OCI-LY7 (cell line): Measurements from ENCODE around the gene ANKS1A. TPM values are rescaled to one million over a fixed set of nuclear protein-coding genes. Genes with fewer than 3 reads are reported as not detected.

ENCODE experiments used
- BruUV-seq: library from RNA; stranded (reverse); fragments of 400-500 nt; replicated peaks from 2 replicates; lab custom pipeline; 2021; lab: Mats Ljungman, UMichigan
- CTCF ChIA-PET: fragments of 300-600 bp; sonication (Branson Sonifier 250); formaldehyde crosslinking; loops from one replicate; lab custom pipeline; 2022; ENCODE audit warnings: antibody characterized with exemption; ENCODE audit not compliant: unreplicated experiment; lab: Charles Lee
- POLR2A ChIA-PET: fragments of 300-600 bp; sonication (Branson Sonifier 250); formaldehyde crosslinking; loops from one replicate; lab custom pipeline; 2022; ENCODE audit warnings: antibody characterized with exemption; lab: Charles Lee
- DNase-seq: peaks from one replicate; pipeline ENCODE4 v3.0.0-alpha.2; 2015; ENCODE audit warnings: low spot score
- H2AFZ ChIP-seq: fragments of 200-600 bp; sonication (generic), shearing (Covaris generic); 2 replicates; pipeline ENCODE4 v1.6.1; 2014; ENCODE audit warnings: mild to moderate bottlenecking, antibody characterized with exemption, low read length, moderate library complexity
- H3K27ac ChIP-seq: fragments of 200-600 bp; sonication (generic); 2 replicates; pipeline ENCODE4 v1.5.1; 2014; ENCODE audit warnings: mixed run types, low read depth, mild to moderate bottlenecking, moderate library complexity, low read length, inconsistent platforms; ENCODE audit not compliant: poor library complexity, severe bottlenecking
- H3K36me3 ChIP-seq: fragments of 200-600 bp; sonication (generic); 2 replicates; pipeline ENCODE4 v1.6.1; 2014; ENCODE audit warnings: mild to moderate bottlenecking, antibody characterized with exemption, low read length, moderate library complexity, mixed read lengths; ENCODE audit not compliant: insufficient read depth
- H3K4me1 ChIP-seq: fragments of 200-600 bp; sonication (generic); 2 replicates; pipeline ENCODE4 v1.5.1; 2014; ENCODE audit warnings: mild to moderate bottlenecking, low read length; ENCODE audit not compliant: insufficient read depth, poor library complexity, severe bottlenecking
- H3K4me2 ChIP-seq: fragments of 200-600 bp; sonication (generic); 2 replicates; pipeline ENCODE4 v1.6.1; 2014; ENCODE audit warnings: mild to moderate bottlenecking, low read length
- H3K4me3 ChIP-seq: fragments of 200-600 bp; sonication (generic); 2 replicates; pipeline ENCODE4 v1.5.1; 2014; ENCODE audit warnings: mild to moderate bottlenecking, low read depth, low read length; ENCODE audit not compliant: poor library complexity, severe bottlenecking
- H3K79me2 ChIP-seq: fragments of 200-600 bp; sonication (generic); 2 replicates; pipeline ENCODE4 v1.6.1; 2016; ENCODE audit warnings: low read depth, mild to moderate bottlenecking, low read length, moderate library complexity, mixed read lengths; ENCODE audit not compliant: insufficient read depth
- H3K9me2 ChIP-seq: fragments of 200-600 bp; sonication (generic); 2 replicates; pipeline ENCODE4 v1.6.1; 2016; ENCODE audit warnings: mild to moderate bottlenecking, low read length, mixed read lengths; ENCODE audit not compliant: insufficient read depth
- H3K9me3 ChIP-seq: fragments of 200-600 bp; sonication (generic); 2 replicates; pipeline ENCODE4 v1.6.1; 2014; ENCODE audit warnings: mild to moderate bottlenecking, mixed run types, low read length, mixed read lengths
- H4K20me1 ChIP-seq: fragments of 200-600 bp; sonication (generic); 2 replicates; pipeline ENCODE4 v1.6.1; 2014; ENCODE audit warnings: mild to moderate bottlenecking, antibody characterized with exemption, low read length, moderate library complexity, mixed read lengths; ENCODE audit not compliant: insufficient read depth
- CTCF ChIP-seq: fragments of 200-600 bp; sonication (generic); conservative IDR thresholded peaks from 2 replicates; pipeline ENCODE4 v1.5.1; 2014; ENCODE audit warnings: mild to moderate bottlenecking, antibody characterized with exemption, low read length, moderate library complexity, mixed read lengths
- EZH2phosphoT487 ChIP-seq: fragments of 200-600 bp; sonication (generic); IDR thresholded peaks from 2 replicates; pipeline ENCODE4 v1.6.1; 2018; ENCODE audit warnings: low read depth, borderline replicate concordance, mild to moderate bottlenecking, mixed run types, antibody characterized with exemption, low read length, moderate library complexity, mixed read lengths
- intact Hi-C: fragments of 100-400 bp; cut with micrococcal nuclease; formaldehyde crosslinking; loops from one replicate; pipeline ENCODE4 v1.10.0; 2022; ENCODE audit not compliant: unreplicated experiment
- total RNA-seq, 2 experiments: library from RNA; depleted of rRNA in 1 of 2; stranded (reverse); fragments of >200 nt in 1 of 2; shearing (Covaris generic) in 1 of 2; gene quantifications; 2 replicates each; pipeline ENCODE4 v1.2.3, GENCODE V29; 2014 to 2022

Gene ANKS1A
- total RNA-seq, 2 experiments from 2014 or later = 7.8 to 13.8 TPM

- ChIA-PET CTCF (no interaction called here), POLR2A (no interaction called here)
Observed at GRCh38 chr6:34926655-34927054, 37.6 kb downstream of the ANKS1A start.

GRCh38 chr6:34928220-34928619 is 39.2 kb downstream of the ANKS1A start:
- ChIA-PET CTCF (no interaction called here), POLR2A (interaction anchor here (0.6 kb wide), 1 partner anchor 135 kb away, joined by 3 read pairs; no protein-coding TSS in a partner anchor)
- no peaks in the 10 kb centered on the region for H3K4me1 ChIP-seq
- intact Hi-C loops = no loop called here
- no peaks in the 10 kb centered on the region; the same call in 1 of the 2 replicates for H4K20me1 ChIP-seq
- no peaks in the 10 kb centered on the region for H3K79me2 ChIP-seq
- TF ChIP-seq CTCF (no peak), EZH2phosphoT487 (no peak)
- no peak for DNase-seq
- no peaks in the 10 kb centered on the region for H3K9me3 ChIP-seq
- H3K9me2 ChIP-seq = no peaks in the 10 kb centered on the region
- H3K36me3 ChIP-seq = no peaks in the 10 kb centered on the region
- H3K4me3 ChIP-seq = no peak overlapping the region
- H3K27ac ChIP-seq = no peak overlapping the region
- BruUV-seq = no TSS peak
- no peak overlapping the region for H2AFZ ChIP-seq
- no peak overlapping the region for H3K4me2 ChIP-seq

More at GRCh38 chr6:34926655-34927054, 37.6 kb downstream of the ANKS1A start:
- DNase-seq = no peak
- TF ChIP-seq CTCF (no peak), EZH2phosphoT487 (no peak)
- H3K79me2 ChIP-seq = no peaks in the 10 kb centered on the region
- no peaks in the 10 kb centered on the region for H3K36me3 ChIP-seq
- intact Hi-C loops = no loop called here
- no peak overlapping the region for H3K4me3 ChIP-seq
- H3K4me1 ChIP-seq = no peaks in the 10 kb centered on the region
- no peaks in the 10 kb centered on the region; the same call in 1 of the 2 replicates for H4K20me1 ChIP-seq
- H3K4me2 ChIP-seq = no peak overlapping the region
- H3K27ac ChIP-seq = no peak overlapping the region
- no TSS peak for BruUV-seq
- H3K9me3 ChIP-seq = no peaks in the 10 kb centered on the region
- no peaks in the 10 kb centered on the region for H3K9me2 ChIP-seq
- H2AFZ ChIP-seq = no peak overlapping the region

GRCh38 chr6:34928695-34929094 is 39.6 kb downstream of the ANKS1A start:
- TF ChIP-seq EZH2phosphoT487 (no peak), CTCF (no peak)
- Histone ChIP-seq H2AFZ (no peak overlapping the region), H3K36me3 (no peaks in the 10 kb centered on the region), H3K9me2 (no peaks in the 10 kb centered on the region), H3K4me1 (no peaks in the 10 kb centered on the region), H3K9me3 (no peaks in the 10 kb centered on the region), H3K27ac (no peak overlapping the region), H3K4me3 (no peak overlapping the region), H3K79me2 (no peaks in the 10 kb centered on the region), H3K4me2 (no peak overlapping the region), H4K20me1 (no peaks in the 10 kb centered on the region; the same call in 1 of the 2 replicates)
- BruUV-seq = no TSS peak
- ChIA-PET CTCF (no interaction called here), POLR2A (no interaction called here)
- DNase-seq = no peak
- intact Hi-C loops = no loop called here
